Right atrium auricular region (tissue), 2 donors: ENCODE measurements around the gene GSTP1. TPM values are rescaled to one million over a fixed set of nuclear protein-coding genes. Genes with fewer than 3 reads are reported as not detected.

Source experiments
- DNase-seq: peaks from one replicate; pipeline ENCODE4 v3.0.0-alpha.2; 2019; ENCODE audit warnings: low spot score
- H3K27ac ChIP-seq, 2 donors: fragments of 200-600 bp; sonication (generic); 1 replicate in 1 of 2; 2 replicates in 1 of 2; pipeline ENCODE4 v1.5.1; 2016 to 2019
- H3K27me3 ChIP-seq, 2 donors: fragments of 200-600 bp; sonication (generic); one replicate each; pipeline versions ENCODE4 v1.5.1 to v1.6.0; 2017 to 2019
- H3K36me3 ChIP-seq: fragments of 200-600 bp; sonication (generic); one replicate; pipeline ENCODE4 v1.5.1; 2016
- H3K4me1 ChIP-seq, 2 donors: fragments of 200-600 bp; sonication (generic); one replicate each; pipeline versions ENCODE4 v1.5.1 to v1.6.0; 2017 to 2019
- H3K4me3 ChIP-seq, 2 donors: fragments of 200-600 bp; sonication (generic); 1 replicate in 1 of 2; 2 replicates in 1 of 2; pipeline ENCODE4 v1.5.1; 2017 to 2019; ENCODE audit warnings: mild to moderate bottlenecking in 1 of 2, moderate library complexity in 1 of 2
- H3K9me3 ChIP-seq, 2 donors: fragments of 200-600 bp; sonication (generic); one replicate each; pipeline ENCODE4 v1.5.1; 2019
- total RNA-seq, 2 donors: library from RNA; depleted of rRNA; stranded (reverse); fragments of >200 nt; gene quantifications; one replicate each; pipeline ENCODE4 v1.1.0, GENCODE V29; 2016
- TF ChIP-seq, protein P1 (sequence below), 2 donors: fragments of 200-600 bp; sonication (generic); IDR thresholded peaks; one replicate each; pipeline ENCODE4 v1.5.1; 2019; ENCODE audit warnings: antibody characterized with exemption in 2 of 2

Gene GSTP1
- total RNA-seq, 2 donors from 2014 or later: 249 to 944 TPM

DNA sequence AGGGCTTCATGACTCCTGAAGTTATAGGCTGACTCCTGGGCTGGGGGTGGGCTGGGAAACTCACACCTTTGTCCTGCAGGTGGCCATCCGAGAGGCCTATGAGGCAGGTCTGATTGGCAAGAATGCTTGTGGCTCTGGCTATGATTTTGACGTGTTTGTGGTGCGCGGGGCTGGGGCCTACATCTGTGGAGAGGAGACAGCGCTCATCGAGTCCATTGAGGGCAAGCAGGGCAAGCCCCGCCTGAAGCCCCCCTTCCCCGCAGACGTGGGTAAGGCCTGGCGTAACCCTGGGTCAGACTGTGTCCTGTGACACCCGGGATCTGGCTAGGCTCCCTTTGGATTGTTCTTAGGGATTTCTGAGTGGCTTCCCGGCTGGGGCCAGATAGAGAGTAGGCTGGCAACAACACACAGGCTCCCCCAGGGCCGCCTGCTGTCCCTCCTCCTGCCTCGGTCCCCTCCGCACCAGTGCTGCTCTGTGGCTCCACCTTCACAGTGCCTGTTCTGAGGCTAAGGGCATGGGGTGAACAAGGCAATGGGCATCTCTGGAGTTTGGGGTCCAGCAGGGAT lies 26.8 kb downstream of the GSTP1 start:
- TF ChIP-seq, protein P1, sequence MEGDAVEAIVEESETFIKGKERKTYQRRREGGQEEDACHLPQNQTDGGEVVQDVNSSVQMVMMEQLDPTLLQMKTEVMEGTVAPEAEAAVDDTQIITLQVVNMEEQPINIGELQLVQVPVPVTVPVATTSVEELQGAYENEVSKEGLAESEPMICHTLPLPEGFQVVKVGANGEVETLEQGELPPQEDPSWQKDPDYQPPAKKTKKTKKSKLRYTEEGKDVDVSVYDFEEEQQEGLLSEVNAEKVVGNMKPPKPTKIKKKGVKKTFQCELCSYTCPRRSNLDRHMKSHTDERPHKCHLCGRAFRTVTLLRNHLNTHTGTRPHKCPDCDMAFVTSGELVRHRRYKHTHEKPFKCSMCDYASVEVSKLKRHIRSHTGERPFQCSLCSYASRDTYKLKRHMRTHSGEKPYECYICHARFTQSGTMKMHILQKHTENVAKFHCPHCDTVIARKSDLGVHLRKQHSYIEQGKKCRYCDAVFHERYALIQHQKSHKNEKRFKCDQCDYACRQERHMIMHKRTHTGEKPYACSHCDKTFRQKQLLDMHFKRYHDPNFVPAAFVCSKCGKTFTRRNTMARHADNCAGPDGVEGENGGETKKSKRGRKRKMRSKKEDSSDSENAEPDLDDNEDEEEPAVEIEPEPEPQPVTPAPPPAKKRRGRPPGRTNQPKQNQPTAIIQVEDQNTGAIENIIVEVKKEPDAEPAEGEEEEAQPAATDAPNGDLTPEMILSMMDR (IDR thresholded peaks at IDR 0.05): no peak
- H3K9me3 ChIP-seq: no peaks in the 10 kb centered on the region
- H3K4me1 ChIP-seq: peaks cover 0 to 45% of the 10 kb centered on the region in 2 donors
- H3K4me3 ChIP-seq: no peak overlapping the region
- H3K27me3 ChIP-seq: no peaks in the 10 kb centered on the region
- no peak for DNase-seq
- H3K27ac ChIP-seq: no peak overlapping the region
- H3K36me3 ChIP-seq: peaks cover 46% of the 10 kb centered on the region

DNA sequence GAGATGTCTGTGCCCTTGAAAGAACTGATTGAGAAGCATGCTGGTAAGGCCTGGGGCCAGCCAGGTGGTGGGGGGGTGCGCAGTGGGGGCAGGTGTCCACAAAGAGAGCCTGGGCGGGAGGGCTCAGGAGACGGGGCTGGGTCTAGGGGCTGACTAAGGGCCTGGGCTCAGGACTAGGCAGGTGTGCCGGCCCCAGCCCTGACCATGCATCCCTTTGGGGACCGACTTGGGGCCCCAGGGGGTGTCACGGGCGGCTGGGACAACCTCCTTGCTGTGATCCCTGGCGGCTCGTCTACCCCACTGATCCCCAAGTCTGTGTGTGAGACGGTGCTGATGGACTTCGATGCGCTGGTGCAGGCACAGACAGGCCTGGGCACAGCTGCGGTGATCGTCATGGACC lies 27.6 kb downstream of the GSTP1 start:
- Histone ChIP-seq H3K27me3 (no peaks in the 10 kb centered on the region), H3K36me3 (peaks cover 46% of the 10 kb centered on the region), H3K9me3 (no peaks in the 10 kb centered on the region), H3K4me1 (peaks cover 0 to 48% of the 10 kb centered on the region in 2 donors), H3K27ac (no peak overlapping the region), H3K4me3 (no peak overlapping the region)
- DNase-seq: no peak
- TF ChIP-seq, protein P1 (IDR thresholded peaks at IDR 0.05): no peak

DNA sequence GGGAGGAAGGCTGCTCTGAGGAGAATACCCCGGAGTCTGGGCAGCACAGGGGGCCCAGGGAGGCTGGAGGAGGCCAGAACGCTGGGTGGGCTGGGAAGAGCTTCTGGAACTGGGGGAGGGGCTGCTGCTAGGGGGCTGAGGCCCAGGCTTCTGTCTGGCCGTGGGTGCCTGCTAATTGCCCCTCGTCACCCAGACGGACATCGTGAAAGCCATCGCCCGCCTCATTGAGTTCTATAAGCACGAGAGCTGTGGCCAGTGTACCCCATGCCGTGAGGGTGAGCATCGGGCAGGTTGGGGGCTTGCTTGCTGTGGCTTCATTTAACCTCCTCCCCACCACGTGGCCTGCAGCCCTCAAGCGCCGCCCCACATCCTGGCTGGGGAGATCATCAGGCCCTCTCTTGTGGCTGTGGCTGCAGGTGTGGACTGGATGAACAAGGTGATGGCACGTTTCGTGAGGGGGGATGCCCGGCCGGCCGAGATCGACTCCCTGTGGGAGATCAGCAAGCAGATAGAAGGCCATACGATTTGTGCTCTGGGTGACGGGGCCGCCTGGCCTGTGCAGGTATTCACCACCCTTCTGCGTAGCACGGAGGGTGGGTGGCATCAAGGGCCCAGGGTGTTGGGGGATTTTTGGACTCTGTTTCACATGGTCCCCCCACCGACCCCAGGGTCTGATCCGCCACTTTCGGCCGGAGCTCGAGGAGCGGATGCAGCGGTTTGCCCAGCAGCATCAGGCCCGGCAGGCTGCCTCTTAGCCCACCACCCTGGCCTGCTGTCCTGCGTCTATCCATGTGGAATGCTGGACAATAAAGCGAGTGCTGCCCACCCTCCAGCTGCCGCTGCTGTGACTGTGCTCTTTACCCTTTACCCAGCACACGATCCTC lies 28.3 kb downstream of the GSTP1 start:
- Histone ChIP-seq H3K27ac (no peak overlapping the region), H3K4me1 (peaks cover 0 to 51% of the 10 kb centered on the region in 2 donors), H3K36me3 (peaks cover 46% of the 10 kb centered on the region), H3K27me3 (no peaks in the 10 kb centered on the region), H3K4me3 (no peak overlapping the region), H3K9me3 (no peaks in the 10 kb centered on the region)
- no peak for DNase-seq
- TF ChIP-seq, protein P1 (IDR thresholded peaks at IDR 0.05): no peak

DNA sequence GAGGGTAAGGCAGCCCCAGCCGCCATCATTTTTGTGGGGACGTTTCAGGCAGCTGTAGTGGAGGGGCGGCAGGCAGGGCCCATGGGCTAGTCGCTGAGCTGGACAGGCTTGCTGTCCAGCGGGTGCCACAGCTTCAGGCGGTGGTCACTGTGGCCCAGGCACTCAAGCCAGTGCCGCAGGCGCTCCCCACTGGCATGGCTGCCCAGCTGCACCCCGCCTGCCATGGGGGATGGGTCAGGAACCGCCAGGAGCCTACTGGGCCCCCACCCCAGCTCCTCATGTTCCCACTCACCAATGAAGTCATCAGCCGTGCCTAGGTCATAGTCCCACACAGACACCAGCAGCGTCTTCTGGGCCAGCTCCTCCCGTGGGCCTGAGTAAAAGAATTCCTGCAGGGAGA lies 29.1 kb downstream of the GSTP1 start:
- Histone ChIP-seq H3K36me3 (peaks cover 46% of the 10 kb centered on the region), H3K27ac (no peak overlapping the region), H3K4me1 (peaks cover 0 to 45% of the 10 kb centered on the region in 2 donors), H3K9me3 (no peaks in the 10 kb centered on the region), H3K4me3 (no peak overlapping the region), H3K27me3 (no peaks in the 10 kb centered on the region)
- no peak for DNase-seq
- TF ChIP-seq, protein P1 (IDR thresholded peaks at IDR 0.05): no peak

DNA sequence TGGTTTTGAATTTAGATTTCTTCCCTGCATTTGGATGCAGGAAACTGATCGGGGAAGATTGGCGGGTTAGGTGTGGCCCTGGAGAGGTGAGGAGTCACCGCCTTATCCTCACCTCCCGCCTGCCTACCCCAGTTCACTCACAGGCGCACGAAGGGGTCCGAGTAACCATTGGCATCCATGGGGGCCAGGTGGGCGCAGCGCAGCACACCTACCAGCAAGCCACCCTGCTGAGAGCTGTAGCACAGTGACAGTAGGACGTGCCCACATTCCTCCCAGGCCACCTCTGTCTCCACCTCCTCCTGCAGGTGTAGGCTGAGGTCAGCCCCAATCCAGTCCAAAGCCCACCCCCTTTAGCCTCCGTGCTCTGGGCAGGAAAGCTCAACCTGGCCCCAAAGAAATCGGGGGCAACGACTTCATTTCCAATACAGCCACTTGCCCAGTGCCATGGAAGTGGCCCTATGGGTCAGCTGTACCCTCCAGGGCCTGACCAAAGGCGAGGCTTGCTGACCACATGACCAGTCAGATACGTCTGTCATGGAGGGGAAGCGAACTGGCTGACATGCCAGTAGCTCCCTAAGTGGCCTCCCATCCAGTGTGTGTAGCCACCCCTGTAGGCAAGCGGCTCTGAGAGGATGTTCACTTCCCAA lies 29.8 kb downstream of the GSTP1 start:
- Histone ChIP-seq H3K9me3 (no peaks in the 10 kb centered on the region), H3K27me3 (no peaks in the 10 kb centered on the region), H3K4me3 (peak overlapping the region in 1 of 2 donors; percentile 49), H3K4me1 (peaks cover 0 to 38% of the 10 kb centered on the region in 2 donors), H3K36me3 (peaks cover 46% of the 10 kb centered on the region), H3K27ac (peak overlapping the region; percentile 51 to 72)
- DNase-seq: no peak
- TF ChIP-seq, protein P1 (IDR thresholded peaks at IDR 0.05): no peak
